GM12878 (cell line): ENCODE data around the gene WDR77. TPM values are rescaled to one million over a fixed set of nuclear protein-coding genes. Genes with fewer than 3 reads are reported as not detected.

Source experiments
- ATAC-seq: fragments of 200-7000 bp; cut with Tn5 transposase; 3 replicates; pipeline ENCODE4 v1.9.1; 2020; ENCODE audit warnings: mild to moderate bottlenecking, moderate library complexity
- BruUV-seq: library from RNA; stranded (reverse); fragments of 400-500 nt; replicated peaks from 2 replicates; lab custom pipeline; 2021; lab: Mats Ljungman, UMichigan
- CTCF ChIA-PET: fragments of 300-600 bp; sonication (Branson Sonifier 250); formaldehyde crosslinking; extraction: SDS; loops from one replicate; lab custom pipeline; 2021; ENCODE audit warnings: inconsistent platforms; lab: Yijun Ruan, JAX
- POLR2A ChIA-PET: fragments of 350-600 bp; formaldehyde crosslinking; extraction: SDS; loops from one replicate; lab custom pipeline; 2021; ENCODE audit warnings: inconsistent platforms; lab: Charles Lee
- RAD21 ChIA-PET: fragments of 300-600 bp; sonication (Branson Sonifier 250); formaldehyde crosslinking; loops from one replicate; lab custom pipeline; 2023; ENCODE audit warnings: antibody characterized with exemption; ENCODE audit not compliant: unreplicated experiment; lab: Charles Lee
- SMC1A ChIA-PET: fragments of 300-600 bp; sonication (Branson Sonifier 250); formaldehyde crosslinking; loops from one replicate; lab custom pipeline; 2023; ENCODE audit not compliant: unreplicated experiment, uncharacterized antibody; lab: Charles Lee
- DNase-seq: peaks from one replicate; pipeline ENCODE4 v3.0.0-alpha.2; 2011; ENCODE audit warnings: low read depth, low spot score
- FAIRE-seq: peaks from 3 replicates; lab custom pipeline; 2011; peaks lifted over from hg19 to GRCh38; lab: Jason Lieb, UNC
- H2AFZ ChIP-seq: 2 replicates; pipeline ENCODE4 v1.6.0; 2011; ENCODE audit warnings: low read depth, low read length, control low read depth; ENCODE audit not compliant: control insufficient read depth
- H3K27ac ChIP-seq: 2 replicates; pipeline ENCODE4 v1.5.1; 2011; ENCODE audit warnings: control low read depth; ENCODE audit not compliant: control insufficient read depth, insufficient read depth
- H3K27me3 ChIP-seq, 2 experiments: replicated peaks in 1 of 2; 2 replicates each; pipeline versions ENCODE4 v1.6.0 to v1.6.1; 2011; ENCODE audit warnings: low read length in 1 of 2; ENCODE audit not compliant: control insufficient read depth in 2 of 2, insufficient read depth in 2 of 2
- H3K36me3 ChIP-seq, 2 experiments: 2 replicates each; pipeline ENCODE4 v1.5.1; 2011; ENCODE audit warnings: low read length in 1 of 2; ENCODE audit not compliant: control insufficient read depth in 2 of 2, insufficient read depth in 2 of 2
- H3K4me1 ChIP-seq: 2 replicates; pipeline ENCODE4 v1.6.1; 2011; ENCODE audit warnings: mild to moderate bottlenecking, low read length, moderate library complexity, mixed read lengths; ENCODE audit not compliant: control insufficient read depth, insufficient read depth
- H3K4me2 ChIP-seq: 2 replicates; pipeline ENCODE4 v1.6.0; 2011; ENCODE audit warnings: control low read depth; ENCODE audit not compliant: control insufficient read depth, insufficient read depth
- H3K4me3 ChIP-seq: fragments of 200-600 bp; sonication (generic); 2 replicates; pipeline ENCODE4 v1.5.1; 2016
- H3K79me2 ChIP-seq: 2 replicates; pipeline ENCODE4 v1.6.0; 2011; ENCODE audit warnings: low read length; ENCODE audit not compliant: control insufficient read depth, insufficient read depth
- H3K9ac ChIP-seq: 2 replicates; pipeline ENCODE4 v1.8.0; 2011; ENCODE audit warnings: low read length, control low read depth, mixed read lengths; ENCODE audit not compliant: control insufficient read depth, insufficient read depth
- H3K9me3 ChIP-seq: replicated peaks from 3 replicates; pipeline ENCODE4 v1.5.1; 2011; ENCODE audit warnings: mild to moderate bottlenecking, low read length; ENCODE audit not compliant: control insufficient read depth, insufficient read depth
- H4K20me1 ChIP-seq: 2 replicates; pipeline ENCODE4 v1.6.0; 2011; ENCODE audit not compliant: control insufficient read depth, insufficient read depth
- ASH2L ChIP-seq: fragments of 300-600, 200-600 bp; sonication (generic); IDR thresholded peaks from 2 replicates; pipeline ENCODE4 v1.6.1; 2017; ENCODE audit warnings: low read depth, mild to moderate bottlenecking, borderline replicate concordance
- ATF7 ChIP-seq: fragments of 450-650 bp; IDR thresholded peaks from 2 replicates; pipeline ENCODE4 v1.6.1; 2016; ENCODE audit warnings: low read depth, mild to moderate bottlenecking
- CBX3 ChIP-seq: fragments of 200-600 bp; sonication (generic); IDR thresholded peaks from 2 replicates; pipeline ENCODE4 v1.6.1; 2016; ENCODE audit warnings: low read depth, borderline replicate concordance
- CEBPB ChIP-seq, 2 experiments: fragments of 150-350 bp in 1 of 2; IDR thresholded peaks; 2 replicates each; pipeline ENCODE4 v1.6.1; 2012 to 2014; ENCODE audit warnings: low read depth in 2 of 2, low read length in 2 of 2, borderline replicate concordance in 1 of 2, inconsistent platforms in 1 of 2
- GATAD2B ChIP-seq: fragments of 450-650 bp; conservative IDR thresholded peaks from 2 replicates; pipeline ENCODE4 v1.6.1; 2017; ENCODE audit warnings: low read depth, mild to moderate bottlenecking, moderate library complexity
- HCFC1 ChIP-seq: fragments of 150-350 bp; IDR thresholded peaks from 2 replicates; pipeline ENCODE4 v1.6.1; 2014; ENCODE audit warnings: low read length
- KDM1A ChIP-seq: fragments of 200-600 bp; sonication (generic); IDR thresholded peaks from 2 replicates; pipeline ENCODE4 v1.6.1; 2016; ENCODE audit warnings: borderline replicate concordance
- POLR2AphosphoS2 ChIP-seq: IDR thresholded peaks from 2 replicates; pipeline ENCODE4 v1.6.1; 2011; ENCODE audit warnings: low read depth, mild to moderate bottlenecking, low read length, improper control_type of control experiment, moderate library complexity
- RELA ChIP-seq: fragments of 450-650 bp; IDR thresholded peaks from 2 replicates; pipeline ENCODE4 v1.8.0; 2014; ENCODE audit warnings: borderline replicate concordance; ENCODE audit not compliant: partially characterized antibody
- RFX5 ChIP-seq: IDR thresholded peaks from 2 replicates; pipeline ENCODE4 v1.6.1; 2011; ENCODE audit warnings: low read depth, low read length, improper control_type of control experiment
- SREBF2 ChIP-seq: IDR thresholded peaks from 2 replicates; pipeline ENCODE4 v1.6.1; 2012; ENCODE audit warnings: mild to moderate bottlenecking, low read length
- STAT1 ChIP-seq: fragments of 450-650 bp; conservative IDR thresholded peaks from 2 replicates; pipeline ENCODE4 v1.6.1; 2014; ENCODE audit warnings: antibody characterized with exemption, mild to moderate bottlenecking
- STAT3 ChIP-seq: IDR thresholded peaks from 2 replicates; pipeline ENCODE4 v1.6.1; 2011; ENCODE audit warnings: low read depth, low read length, improper control_type of control experiment
- TAF1 ChIP-seq: IDR thresholded peaks from 2 replicates; pipeline ENCODE4 v1.6.1; 2011; ENCODE audit warnings: mild to moderate bottlenecking, low read depth, low read length, borderline replicate concordance
- WGBS: methylation state at CpG from one replicate; pipeline ENCODE4 v1.1.6; 2016; ENCODE audit warnings: low lambda C conversion rate; ENCODE audit not compliant: insufficient replicate concordance, insufficient coverage; ENCODE audit errors: missing lambda C conversion rate; 5-methylcytosine and 5-hydroxymethylcytosine counted together
- in situ Hi-C: fragments of 300-500 bp; cut with MboI; formaldehyde crosslinking; loops from 9 replicates; pipeline ENCODE4 v1.14.3; 2018; ENCODE audit warnings: mixed read lengths
- intact Hi-C: fragments of 100-400 bp; cut with micrococcal nuclease; formaldehyde crosslinking; loops from one replicate; pipeline ENCODE4 v1.14.2; 2022; ENCODE audit not compliant: unreplicated experiment
- polyA plus RNA-seq, 11 experiments: library from polyadenylated mRNA; depleted of rRNA in 4 of 11; unstranded in 6 of 11; stranded (reverse) in 5 of 11; fragments of >200 nt; fragmentation: Nextera tagmentation in 4 of 11; fragmentation: Illumina TruSeq in 1 of 11; extraction: Ambion mirVana in 4 of 11; extraction: Trizol in 1 of 11; gene quantifications; 1 replicate in 1 of 11; 2 replicates in 10 of 11; pipeline versions ENCODE4 v1.2.1 to v1.2.3, GENCODE V29; 2011 to 2016; ENCODE audit warnings: inconsistent platforms in 2 of 11, missing spikeins in 2 of 11, low read depth in 1 of 11
- total RNA-seq, 4 experiments: library from RNA; depleted of rRNA in 3 of 4; stranded (reverse); fragments of >200 nt in 3 of 4; fragmentation: Illumina TruSeq in 1 of 4; extraction: Trizol in 1 of 4; gene quantifications; 2 replicates each; pipeline versions ENCODE4 v1.2.1 to v1.2.3, GENCODE V29; 2013 to 2021
- TF ChIP-seq, protein P1 (sequence below): fragments of 450-650 bp; IDR thresholded peaks from 2 replicates; pipeline ENCODE4 v1.6.1; 2014; ENCODE audit warnings: mild to moderate bottlenecking
- TF ChIP-seq, protein P2 (sequence below): IDR thresholded peaks from 2 replicates; pipeline ENCODE4 v1.6.1; 2011; ENCODE audit warnings: low read depth, mild to moderate bottlenecking, low read length, moderate library complexity, borderline replicate concordance; ENCODE audit errors: extremely low read depth
- TF ChIP-seq, protein P3 (sequence below): IDR thresholded peaks from 2 replicates; pipeline ENCODE4 v1.6.1; 2011; ENCODE audit warnings: low read depth, low read length, improper control_type of control experiment, borderline replicate concordance

The WDR77 gene
- total and polyA plus RNA-seq, 10 of the 15 experiments (the other 5 are each of a cell fraction or from before 2014, with no cell fraction given) = 12.7 to 167 (median 67.1) TPM

DNA sequence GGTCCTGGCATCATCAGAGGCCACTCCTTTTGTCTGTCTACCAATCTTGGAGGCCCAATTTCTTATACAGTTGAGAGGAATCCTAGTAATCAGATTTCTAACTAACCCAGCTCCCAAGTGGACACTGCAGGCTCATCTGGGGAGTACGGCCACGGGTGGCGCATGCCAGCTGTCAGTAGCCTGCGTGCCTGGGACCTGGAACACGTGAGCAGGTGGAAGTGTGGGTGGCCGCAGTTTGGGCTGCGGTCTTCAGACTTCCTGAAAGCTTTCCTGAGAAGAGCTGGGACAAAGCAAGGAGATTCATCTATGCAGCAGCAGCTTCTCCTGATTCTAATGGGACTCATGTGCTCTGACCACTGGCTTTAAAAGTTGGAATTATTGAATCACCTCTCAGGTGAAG lies 42.0 kb upstream of the WDR77 start:
- H3K27ac ChIP-seq = no peak overlapping the region
- H3K9me3 ChIP-seq = no peaks in the 10 kb centered on the region; the same call in none of the 3 replicates
- ATAC-seq (no peak), FAIRE-seq (no peak), DNase-seq (no peak)
- no TSS peak for BruUV-seq
- no peaks in the 10 kb centered on the region for H3K27me3 ChIP-seq
- no peak overlapping the region for H3K4me2 ChIP-seq
- 56% methylated on average over 7 of the region's 7 CpGs for WGBS
- H3K79me2 ChIP-seq = no peaks in the 10 kb centered on the region
- no peak overlapping the region for H3K9ac ChIP-seq
- H3K36me3 ChIP-seq = no peaks in the 10 kb centered on the region
- H3K4me1 ChIP-seq = no peaks in the 10 kb centered on the region
- ChIA-PET SMC1A (interaction anchor here (0.8 to 1.6 kb wide), 4 partner anchors 9 to 256 kb away, joined by 3 read pairs; partner anchors contain the start of genes ADORA3 and TMIGD3), POLR2A (no interaction called here), CTCF (interaction anchor here (0.6 to 1.3 kb wide), 3 partner anchors 9 to 276 kb away, joined by 3 to 6 read pairs (median 3); no protein-coding TSS in a partner anchor), RAD21 (interaction anchor here (1.5 kb wide), 1 partner anchor 9 kb away, joined by 4 read pairs; no protein-coding TSS in a partner anchor)
- no peak overlapping the region for H2AFZ ChIP-seq
- in situ Hi-C loops = loop anchor here (25.0 kb wide), 1 partner anchor 871 kb away; no protein-coding TSS in a partner anchor
- H4K20me1 ChIP-seq = no peaks in the 10 kb centered on the region
- intact Hi-C loops = no loop called here
- no peak overlapping the region for H3K4me3 ChIP-seq
- TF ChIP-seq STAT1 (no peak), SREBF2 (no peak), POLR2AphosphoS2 (no peak), ATF7 (no peak), RELA (no peak)
- TF ChIP-seq, protein P1, sequence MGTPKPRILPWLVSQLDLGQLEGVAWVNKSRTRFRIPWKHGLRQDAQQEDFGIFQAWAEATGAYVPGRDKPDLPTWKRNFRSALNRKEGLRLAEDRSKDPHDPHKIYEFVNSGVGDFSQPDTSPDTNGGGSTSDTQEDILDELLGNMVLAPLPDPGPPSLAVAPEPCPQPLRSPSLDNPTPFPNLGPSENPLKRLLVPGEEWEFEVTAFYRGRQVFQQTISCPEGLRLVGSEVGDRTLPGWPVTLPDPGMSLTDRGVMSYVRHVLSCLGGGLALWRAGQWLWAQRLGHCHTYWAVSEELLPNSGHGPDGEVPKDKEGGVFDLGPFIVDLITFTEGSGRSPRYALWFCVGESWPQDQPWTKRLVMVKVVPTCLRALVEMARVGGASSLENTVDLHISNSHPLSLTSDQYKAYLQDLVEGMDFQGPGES = no peak

DNA sequence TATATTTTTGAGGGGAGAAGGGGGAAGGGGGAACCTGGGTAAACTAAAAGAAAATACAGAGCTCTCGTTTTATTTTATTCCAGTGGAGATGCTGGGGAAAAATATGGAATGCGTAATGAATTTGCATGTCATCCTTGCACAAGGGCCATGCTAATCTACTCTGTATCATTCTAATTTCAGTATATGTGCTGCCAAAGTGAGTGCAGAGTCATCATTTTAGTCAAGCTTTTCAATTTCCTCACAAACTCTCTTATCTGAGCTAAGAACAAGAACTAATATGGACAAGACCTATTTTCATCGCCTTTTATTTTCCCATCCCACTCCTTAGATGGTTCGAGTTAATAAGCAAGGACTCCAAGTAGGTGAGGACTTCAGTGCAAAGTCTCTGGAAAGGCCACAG lies 41.2 kb upstream of the WDR77 start:
- ChIA-PET POLR2A (no interaction called here), RAD21 (no interaction called here), CTCF (interaction anchor here (0.8 to 1.3 kb wide), 6 partner anchors 8 to 277 kb away, joined by 3 to 6 read pairs (median 3); partner anchors contain the start of genes ADORA3 and TMIGD3), SMC1A (interaction anchor here (0.8 to 1.6 kb wide), 8 partner anchors 8 to 257 kb away, joined by 3 to 5 read pairs (median 3); partner anchors contain the start of genes ADORA3 and TMIGD3)
- Histone ChIP-seq H3K4me3 (no peak overlapping the region), H3K27ac (no peak overlapping the region), H3K9ac (no peak overlapping the region), H3K4me2 (no peak overlapping the region), H3K27me3 (no peaks in the 10 kb centered on the region), H4K20me1 (no peaks in the 10 kb centered on the region), H3K36me3 (no peaks in the 10 kb centered on the region), H3K79me2 (no peaks in the 10 kb centered on the region), H2AFZ (no peak overlapping the region), H3K9me3 (no peaks in the 10 kb centered on the region; the same call in 2 of the 3 replicates), H3K4me1 (no peaks in the 10 kb centered on the region)
- intact Hi-C loops (no loop called here), in situ Hi-C loops (loop anchor here (25.0 kb wide), 1 partner anchor 872 kb away; no protein-coding TSS in a partner anchor)
- FAIRE-seq = no peak
- 55% methylated on average over 4 of the region's 4 CpGs for WGBS
- DNase-seq = no peak
- no peak for ATAC-seq
- no TSS peak for BruUV-seq
- TF ChIP-seq STAT3 (no peak), ASH2L (no peak), KDM1A (no peak), GATAD2B (no peak), CEBPB (IDR thresholded peaks at IDR 0.05; ENCODE audit: borderline replicate concordance in 1 of 2, low read depth in 2 of 2, low read length in 2 of 2) (no peak), RFX5 (no peak), HCFC1 (no peak), CBX3 (no peak), TAF1 (no peak)
- TF ChIP-seq, protein P2, sequence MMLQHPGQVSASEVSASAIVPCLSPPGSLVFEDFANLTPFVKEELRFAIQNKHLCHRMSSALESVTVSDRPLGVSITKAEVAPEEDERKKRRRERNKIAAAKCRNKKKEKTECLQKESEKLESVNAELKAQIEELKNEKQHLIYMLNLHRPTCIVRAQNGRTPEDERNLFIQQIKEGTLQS = no peak
- TF ChIP-seq, protein P3, sequence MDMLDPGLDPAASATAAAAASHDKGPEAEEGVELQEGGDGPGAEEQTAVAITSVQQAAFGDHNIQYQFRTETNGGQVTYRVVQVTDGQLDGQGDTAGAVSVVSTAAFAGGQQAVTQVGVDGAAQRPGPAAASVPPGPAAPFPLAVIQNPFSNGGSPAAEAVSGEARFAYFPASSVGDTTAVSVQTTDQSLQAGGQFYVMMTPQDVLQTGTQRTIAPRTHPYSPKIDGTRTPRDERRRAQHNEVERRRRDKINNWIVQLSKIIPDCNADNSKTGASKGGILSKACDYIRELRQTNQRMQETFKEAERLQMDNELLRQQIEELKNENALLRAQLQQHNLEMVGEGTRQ = no peak
